Stimulated activated CD8-positive, alpha-beta memory T cell treated with anti-CD3 and anti-CD28 coated beads, Interleukin-4, amount 100 ng/mL, for 4 hours (primary cell): ENCODE data around the gene MYH9.
"Not testable (repeated sequence)": the region's sequence is repeated elsewhere in the genome, so short reads cannot be mapped to it uniquely, and the experiment has no call there.

Experiments used
- DNase-seq, 2 donors: peaks; one replicate each; pipeline ENCODE4 v3.0.0-alpha.2; 2020; ENCODE audit warnings: low read depth in 2 of 2, low spot score in 1 of 2

MYH9 gene

DNA sequence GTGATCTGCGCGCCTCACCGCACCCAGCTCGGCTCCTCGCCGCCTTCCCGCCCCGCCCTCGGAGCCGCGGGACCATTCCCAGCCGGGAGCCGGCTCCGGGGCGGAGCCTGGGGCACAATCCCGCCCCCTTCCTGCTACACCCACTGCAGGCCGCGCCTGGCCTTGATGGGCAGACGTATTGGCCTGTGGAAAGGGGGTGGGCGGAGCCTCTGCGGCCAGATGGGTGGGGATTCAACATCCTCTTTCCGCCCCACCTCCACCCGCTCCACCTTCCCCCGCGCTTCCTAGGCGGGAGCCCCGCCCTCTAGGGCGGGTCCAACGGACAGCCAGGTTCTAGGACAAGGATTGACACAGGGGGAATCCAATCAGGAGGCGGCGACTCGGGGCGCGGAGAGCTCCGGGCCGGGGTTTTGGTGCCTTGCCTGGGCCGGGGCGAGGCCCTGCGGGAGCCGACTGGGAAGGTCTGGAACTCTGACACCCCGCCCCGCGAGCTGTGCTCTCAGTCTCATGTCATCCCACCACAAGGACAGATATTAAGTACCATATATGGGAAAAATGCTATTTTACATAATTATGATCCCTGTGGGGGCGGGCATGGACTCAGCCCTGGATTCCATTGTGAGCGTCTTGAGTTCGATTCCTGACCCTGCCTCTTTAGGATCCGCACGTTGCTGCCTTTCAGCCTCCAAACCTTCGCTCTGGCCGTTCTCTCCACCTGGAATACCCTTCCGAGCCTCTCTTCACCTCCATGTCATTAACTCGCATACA lies at the start of gene MYH9:
Gene MYH9, minus strand, starts transcription at position 9 of the 768 bp plus-strand sequence. CDS start 38,731 bp downstream, outside the sequence.
- DNase-seq, result peak; percentile 96 to 99

DNA sequence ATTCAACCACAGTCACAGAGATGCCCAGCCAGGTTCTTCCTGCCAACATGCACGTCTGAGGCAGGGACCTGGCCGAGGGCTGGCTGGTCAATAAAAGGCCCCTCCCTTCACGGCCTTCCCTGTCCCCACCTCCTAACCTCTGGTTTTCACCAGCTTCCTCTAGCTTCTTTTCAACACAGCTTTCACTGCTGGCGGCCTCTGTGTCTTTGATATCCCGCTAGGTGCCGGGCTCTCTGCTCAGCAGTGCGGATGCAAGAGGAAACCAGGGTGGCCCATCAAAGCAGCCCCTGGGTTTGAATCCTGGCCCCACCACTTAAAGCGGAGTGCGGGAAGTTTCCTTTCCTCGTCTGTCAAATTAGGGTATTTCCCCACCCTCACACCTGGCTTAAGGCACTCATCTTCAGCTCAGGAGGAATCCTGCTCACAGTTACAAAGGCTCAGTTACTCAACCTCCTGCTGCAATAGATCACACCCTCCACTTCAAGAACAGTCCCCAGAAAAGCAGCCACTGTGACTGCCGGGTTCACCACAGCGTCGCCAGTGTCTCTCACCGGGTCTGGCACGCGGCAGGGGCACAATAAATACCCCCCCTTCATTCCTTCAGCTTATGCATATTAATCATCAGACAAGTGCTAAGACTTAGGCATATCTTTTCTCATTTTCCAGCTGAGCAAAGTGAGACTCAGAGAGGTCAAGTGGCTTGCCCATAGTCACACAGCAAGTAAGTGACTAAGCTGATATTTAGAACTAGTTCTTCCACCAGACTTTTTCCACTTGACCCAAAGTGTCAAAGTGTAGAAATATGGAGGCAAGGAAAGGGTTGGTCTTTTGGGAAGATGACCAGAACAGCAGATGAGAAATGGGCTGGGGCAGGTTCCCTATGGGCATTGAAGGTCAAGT lies 48.0 kb upstream of the MYH9 start:
- peak; percentile 36 to 52 for DNase-seq

DNA sequence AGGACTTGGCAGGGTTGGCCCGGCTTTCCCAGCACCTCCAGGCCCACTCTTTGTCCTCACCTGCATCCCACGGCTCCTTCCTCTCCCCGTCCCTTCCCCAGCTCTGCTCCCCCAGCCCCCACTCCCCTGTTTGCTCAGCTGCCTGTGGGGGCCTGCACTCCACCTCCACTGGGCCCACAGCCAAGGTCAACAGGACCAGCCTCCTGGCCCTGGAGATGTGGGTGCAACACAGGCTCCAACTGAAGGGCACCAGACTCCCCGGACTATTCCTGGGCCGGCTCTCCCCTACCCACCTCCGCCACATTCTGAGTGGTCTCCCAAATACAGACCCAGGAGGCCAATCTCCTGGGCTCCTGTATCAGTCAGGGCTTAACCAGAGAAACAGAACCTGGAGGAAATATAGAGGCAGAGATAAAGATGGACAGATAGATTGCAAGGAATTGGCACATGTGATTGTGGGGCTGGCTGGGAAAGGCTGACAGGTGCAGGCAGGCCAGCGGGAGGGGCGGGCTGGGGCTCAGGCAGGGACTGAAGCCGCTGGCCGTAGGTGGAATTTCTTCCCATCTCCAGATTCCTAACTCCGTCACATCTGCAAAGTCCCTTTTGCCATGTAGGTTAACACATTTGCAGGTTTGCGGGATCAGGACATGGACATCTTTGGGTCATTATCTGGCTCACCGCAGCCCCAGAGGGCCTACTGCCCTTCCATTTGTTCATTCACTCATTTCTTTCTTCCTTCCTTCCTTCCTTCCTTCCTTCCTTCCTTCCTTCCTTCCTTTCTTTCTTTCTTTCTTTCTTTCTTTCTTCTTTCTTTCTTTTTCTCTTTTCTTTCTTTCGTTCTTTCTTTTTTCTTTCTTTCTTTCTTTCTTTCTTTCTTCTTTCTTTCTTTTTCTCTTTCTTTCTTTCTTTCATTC lies 45.8 kb upstream of the MYH9 start:
- no peak for DNase-seq

DNA sequence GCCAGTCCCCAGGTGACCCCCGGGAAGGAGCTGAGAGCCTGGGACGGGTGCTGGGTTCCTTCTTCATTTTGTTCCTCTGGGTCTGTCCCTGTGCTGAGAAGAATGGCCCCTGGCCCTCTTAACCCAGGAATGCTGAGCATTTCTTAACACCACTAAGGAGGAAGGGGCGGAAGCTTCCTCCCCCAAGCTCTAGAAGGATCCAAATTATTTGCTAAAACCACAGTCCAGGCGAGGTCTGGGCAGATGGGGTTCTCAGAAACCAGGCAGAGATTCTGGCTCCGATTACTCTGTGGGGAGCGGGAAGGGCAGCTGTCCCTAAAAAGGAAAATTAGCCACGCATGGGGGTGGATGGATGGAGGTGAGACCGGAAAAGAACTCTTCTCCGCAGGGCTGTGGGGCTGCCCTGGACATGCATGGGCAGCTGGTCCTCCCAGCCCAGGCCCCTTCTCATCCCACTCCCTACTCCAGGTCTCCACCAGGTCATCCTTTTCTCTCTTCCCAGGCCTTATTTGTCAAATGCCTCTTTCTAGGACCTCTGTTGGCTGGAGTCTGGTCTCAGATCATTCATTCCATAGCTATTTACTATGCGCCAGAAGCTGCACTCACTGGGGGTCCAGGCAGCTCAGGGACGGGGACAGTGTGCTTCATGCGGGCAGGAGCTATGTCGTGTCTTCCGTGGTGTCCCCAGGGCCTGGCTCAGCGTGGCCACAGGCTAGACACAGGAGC lies 45.0 kb upstream of the MYH9 start:
- no peak for DNase-seq

DNA sequence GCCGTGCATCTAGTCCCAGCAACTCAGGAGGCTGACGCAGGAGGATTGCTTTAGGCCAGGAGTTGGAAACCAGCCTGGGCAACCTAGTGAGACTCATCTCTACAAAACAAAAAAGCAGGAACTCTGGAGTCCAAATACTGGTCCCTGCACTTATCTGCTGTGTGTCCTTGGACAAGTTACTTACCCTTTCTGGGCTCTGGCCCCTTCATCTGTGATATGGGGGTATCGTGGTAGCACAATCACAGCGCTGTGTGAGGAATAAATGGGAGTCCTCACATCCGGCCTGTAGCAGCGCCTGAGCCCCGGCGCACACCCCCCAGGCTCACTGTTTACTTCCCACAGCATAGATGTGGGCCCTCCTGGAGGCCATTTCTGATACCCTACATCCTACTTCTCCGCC lies 44.2 kb upstream of the MYH9 start:
- no peak for DNase-seq

DNA sequence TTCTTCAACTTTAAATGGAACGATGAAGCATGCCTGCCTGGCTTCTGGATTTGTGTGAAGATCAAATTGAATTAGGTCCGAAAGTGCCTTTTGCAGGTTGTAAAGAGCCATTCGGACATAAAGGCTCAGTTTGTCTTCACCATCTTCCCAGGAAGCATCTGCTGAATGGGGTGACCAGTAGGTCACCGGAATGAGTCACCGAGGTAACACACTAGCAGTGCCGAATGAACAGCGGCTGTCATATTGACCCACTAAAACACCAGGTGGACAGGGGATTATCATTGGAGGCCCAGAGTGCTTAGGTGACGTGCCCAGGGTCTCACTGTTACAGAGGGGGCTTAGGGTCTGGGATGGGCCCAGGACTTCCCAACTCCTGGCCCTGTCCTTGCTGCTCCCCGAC lies 43.1 kb upstream of the MYH9 start:
- no peak for DNase-seq

DNA sequence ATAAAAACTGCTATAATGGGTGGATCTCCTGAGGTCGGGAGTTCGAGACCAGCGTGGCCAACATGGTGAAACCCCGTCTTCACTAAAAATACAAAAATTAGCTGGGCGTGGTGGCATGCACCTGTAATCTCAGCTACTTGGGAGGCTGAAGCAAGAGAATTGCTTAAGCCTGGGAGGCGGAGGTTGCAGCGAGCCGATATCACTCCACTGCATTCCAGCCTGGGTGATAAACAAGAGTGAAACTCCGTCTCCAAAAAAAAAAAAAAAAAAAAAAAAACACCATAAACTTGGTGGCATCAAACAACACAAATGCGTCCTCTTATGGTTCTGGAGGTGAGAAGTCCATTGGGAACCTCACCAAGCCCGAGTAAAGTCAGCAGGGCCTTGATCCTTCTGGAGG lies 40.2 kb upstream of the MYH9 start:
- not testable (repeated sequence) for DNase-seq

DNA sequence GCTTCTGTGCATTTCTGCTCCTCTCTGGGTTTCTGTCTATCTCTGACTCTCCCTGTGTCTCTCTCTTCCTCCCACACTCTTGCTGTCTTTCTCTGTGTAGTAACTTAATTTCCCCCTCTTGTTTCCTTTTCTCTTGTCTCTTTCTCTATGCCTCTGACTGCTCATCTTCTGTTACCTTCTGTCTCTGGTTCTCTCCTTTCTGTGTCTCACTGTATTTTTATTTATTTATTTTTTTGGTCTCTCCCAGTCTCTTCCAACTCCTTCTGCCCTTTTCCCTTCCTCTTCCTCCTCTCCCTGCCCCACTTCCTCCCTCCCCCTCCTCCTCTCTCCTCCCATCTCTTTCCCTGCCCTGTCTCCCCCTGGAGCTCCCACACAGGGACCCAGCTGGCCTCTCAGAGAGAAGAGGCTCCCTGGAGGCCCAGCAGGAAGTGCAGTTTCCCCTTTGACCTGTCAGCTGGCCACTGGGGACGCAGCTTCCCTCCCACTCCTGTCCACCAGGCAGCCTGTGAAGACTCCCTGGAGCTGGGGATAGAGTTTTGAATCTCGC lies 38.3 kb upstream of the MYH9 start:
- DNase-seq, result no peak

DNA sequence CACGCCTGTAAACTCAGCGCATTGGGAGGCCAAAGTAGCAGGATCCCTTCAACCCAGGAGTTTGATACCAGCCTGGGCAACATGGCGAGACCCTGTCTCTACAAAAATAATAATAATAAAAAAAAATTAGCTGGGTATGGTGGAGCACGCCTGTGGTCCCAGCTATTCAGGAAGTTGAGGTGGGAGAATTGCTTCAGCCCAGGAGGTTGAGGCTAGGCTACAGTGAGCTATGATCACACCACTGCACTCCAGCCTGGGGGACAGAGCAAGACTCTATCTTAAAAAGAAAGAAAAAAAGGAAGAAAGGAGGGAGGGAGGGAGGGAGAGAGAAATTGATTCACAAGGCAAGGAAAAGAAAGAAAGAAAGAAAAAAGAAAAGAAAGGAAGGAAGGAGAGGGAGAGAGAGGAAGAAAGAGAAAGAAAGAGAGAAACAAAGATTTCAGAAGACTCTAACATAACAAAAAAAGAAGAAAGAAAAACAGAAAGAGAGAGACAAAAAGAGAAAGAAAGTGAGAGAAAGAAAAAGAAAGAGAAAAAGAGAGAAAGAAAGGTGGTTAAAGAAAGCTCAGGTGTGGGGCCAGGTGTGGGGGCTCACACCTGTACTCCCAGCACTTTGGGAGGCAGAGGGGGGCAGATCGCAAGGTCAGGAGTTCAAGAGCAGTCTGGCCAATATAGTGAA lies 37.3 kb upstream of the MYH9 start:
- DNase-seq, result no peak

DNA sequence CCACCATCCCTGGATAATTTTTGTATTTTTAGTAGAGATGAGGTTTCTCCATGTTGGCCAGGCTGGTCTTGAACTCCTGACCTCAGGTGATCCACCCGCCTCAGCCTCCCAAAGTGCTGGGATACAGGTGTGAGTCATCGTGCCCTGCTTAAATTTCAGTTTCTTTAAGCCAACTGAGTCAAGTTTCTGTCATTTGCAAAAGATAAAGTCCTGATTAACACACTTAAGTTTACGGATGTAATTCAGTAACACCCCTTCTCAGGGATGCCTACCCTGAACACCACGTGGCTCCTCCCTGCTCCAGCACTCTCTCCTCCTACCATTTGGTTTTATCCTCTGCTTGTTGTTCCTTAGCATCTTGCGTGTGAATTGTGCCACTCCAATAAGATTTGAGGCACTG lies 36.7 kb upstream of the MYH9 start:
- DNase-seq, result not testable (repeated sequence)

DNA sequence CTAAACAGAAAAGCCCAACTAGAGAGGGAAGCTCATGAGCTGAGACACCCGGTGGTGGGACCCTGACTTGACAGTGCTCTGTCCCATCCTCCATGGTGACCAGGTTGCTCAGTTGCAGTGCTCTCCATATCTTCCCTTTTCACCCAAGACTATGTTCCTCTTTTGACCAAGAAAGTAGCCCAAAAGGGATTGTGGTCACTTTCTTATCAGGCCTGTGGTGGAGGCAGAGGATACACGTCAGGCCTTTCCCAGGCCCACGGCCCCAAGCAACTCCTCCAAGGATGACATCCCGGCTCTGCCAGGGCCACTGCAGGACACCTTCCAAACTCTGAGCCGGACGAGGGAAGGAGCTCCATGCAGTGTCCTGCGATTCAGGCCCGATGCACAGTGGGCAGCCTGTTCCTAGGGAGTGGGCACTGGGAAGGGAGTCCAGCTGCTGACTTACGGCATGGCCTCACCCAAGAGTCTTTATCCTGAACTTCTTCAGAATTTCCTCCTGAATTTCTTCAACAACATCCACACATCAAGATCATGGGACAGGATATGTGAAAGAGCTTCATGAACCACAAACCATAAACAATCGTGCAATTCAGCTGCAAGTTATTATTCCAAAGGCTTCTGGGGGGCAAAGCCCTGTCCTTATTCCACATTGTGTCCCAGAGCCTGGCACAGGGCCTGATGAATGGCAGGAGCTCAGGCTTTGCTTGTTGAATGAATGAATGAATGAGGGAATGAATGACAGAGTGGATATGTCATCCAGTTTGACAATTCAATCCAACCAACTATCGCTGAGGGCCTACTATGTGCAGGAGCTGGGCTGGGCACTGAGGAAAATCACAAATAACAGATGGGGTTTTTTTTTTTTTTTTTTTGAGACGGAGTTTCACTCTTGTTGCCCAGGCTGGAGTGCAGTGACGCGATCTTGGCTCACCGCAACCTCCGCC lies 36.0 kb upstream of the MYH9 start:
- no peak for DNase-seq

DNA sequence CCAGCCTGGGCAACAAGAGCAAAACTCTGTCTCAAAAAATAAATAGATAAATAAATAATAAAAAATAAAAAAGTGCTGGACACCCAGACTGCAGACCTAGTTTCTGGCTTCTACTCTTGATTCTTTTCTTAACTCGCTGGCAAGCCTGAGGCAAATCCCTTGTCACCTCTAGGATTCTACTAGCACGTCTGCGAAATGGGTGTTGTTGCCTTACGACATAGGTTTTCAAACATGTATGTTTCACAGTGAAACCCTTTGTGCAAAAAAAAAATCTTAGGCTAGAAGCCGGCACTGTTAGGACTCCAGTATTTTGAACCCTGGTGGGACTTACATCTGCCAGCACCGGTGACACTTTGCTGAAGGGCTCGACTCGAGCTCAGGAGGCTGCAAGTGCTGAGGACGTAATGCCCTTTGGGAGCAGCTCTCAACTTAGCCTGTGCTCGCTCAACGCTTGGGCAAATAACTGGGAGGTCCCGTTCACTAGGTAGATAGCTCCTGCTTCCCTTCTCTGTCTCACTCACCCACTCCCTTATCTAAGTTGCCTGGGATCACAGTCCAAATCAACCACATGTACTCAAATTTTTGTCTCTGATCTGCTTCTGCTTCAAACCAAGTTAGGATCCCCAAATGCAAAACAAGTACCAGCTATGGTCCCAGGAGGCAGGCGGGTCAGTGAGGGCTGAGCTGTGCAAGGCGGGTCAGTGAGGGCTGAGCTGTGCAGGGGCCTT lies 34.7 kb upstream of the MYH9 start:
- no peak for DNase-seq

DNA sequence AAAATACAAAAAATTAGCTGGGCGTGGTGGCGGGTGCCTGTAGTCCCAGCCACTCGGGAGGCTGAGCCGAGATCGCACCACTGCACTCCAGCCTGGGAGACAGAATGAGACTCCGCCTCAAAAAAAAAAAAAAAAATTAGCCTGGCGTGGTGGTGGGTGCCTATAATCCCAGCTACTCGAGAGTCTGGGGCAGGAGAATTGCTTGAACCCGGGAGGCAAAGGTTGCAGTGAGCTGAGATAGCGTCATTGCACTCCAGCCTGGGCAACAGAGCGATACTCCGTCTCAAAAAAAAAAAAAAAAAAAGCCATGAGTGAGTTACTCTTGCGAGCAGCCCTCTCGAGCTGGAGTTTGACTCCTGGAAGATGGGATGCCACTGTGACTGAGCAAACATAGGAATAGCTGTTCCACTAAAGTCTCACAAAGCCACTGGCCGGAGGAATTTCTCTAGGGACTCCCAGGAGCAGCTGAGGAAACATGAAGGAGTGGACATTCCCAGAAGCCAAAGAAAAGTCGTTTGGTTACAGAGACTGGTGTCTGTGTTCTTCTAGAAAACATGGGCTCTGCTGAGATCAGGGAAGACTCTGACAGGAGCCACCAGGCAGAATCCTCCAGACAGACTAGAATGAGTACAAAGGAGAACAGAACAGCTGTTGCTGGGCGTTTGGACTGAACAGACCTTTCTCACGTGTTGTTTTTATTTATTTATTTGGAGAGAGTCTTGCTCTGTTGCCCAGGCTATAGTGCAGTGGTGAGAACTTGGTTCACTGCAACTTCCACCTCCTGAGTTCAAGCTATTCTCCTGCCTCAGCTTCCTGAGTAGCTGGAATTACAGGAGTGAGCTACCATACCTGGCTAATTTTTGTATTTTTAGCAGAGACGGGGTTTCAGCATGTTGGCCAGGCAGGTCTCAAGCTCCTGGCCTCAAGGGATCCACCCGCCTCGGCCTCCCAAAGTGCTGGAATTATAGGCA lies 32.4 kb upstream of the MYH9 start:
- no peak for DNase-seq

DNA sequence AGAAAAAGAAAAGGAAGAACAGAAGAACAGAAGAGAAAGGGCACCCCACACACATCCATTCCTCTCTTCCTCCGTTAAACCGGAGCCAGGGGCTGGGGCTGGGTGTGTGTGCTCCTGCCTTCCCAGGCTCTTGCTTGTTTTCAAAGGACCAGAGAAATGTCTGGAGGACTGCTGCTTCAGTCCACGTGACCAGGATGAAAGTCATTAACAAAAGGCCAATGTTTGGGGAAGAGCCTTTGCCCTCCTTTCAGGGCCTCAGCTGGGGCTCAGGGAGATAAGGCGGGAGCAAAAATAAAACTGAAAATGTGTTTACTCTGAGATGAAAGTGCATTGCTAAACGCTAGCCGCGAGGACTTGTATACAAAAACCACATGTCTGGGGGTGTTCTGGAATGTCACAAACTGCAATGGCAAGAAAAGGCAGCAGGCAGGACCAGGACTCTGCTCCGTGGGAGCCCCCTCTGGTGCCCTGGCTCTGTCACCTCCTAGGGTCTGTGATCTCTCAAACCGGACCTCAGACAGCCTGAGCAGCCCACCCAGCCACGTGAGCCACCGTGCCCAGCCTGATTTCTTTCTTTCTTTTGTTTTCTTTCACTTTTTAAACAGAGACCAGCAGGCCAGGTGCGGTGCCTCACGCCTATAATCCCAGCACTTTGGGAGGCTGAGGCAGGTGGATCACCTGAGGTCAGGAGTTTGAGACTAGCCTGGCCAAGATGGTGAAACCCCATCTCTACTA lies 31.6 kb upstream of the MYH9 start:
- DNase-seq, result no peak

DNA sequence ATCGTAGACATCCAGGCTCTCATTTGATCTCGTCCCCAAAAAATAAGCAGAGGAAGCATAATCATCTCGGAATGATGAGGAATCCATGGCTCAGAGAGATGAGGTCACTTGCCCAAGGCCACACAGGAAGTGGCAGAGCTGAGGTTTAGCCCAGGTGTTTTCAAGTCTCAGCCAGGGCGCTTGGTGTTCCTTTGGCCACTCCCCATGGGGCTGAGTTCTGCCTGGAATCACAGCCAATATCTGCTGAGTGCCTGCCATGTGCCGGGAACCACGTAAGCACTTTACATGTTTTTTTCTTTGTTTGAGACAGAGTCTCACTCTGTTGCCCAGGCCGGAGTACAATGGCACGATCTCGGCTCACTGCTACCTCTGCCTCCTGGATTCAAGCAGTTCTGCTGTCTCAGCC lies 29.5 kb upstream of the MYH9 start:
- no peak for DNase-seq
